HG02763 (cell line): ENCODE data around the gene PNMA6E.
"Not testable (repeated sequence)": the region's sequence is repeated elsewhere in the genome, so short reads cannot be mapped to it uniquely, and the experiment has no call there.

Experiments used
- ATAC-seq: cut with Tn5 transposase; IDR thresholded peaks from one replicate; pipeline ENCODE4 v1.9.1; 2021; ENCODE audit warnings: mild to moderate bottlenecking, moderate library complexity; ENCODE audit not compliant: unreplicated experiment

Gene PNMA6E

DNA sequence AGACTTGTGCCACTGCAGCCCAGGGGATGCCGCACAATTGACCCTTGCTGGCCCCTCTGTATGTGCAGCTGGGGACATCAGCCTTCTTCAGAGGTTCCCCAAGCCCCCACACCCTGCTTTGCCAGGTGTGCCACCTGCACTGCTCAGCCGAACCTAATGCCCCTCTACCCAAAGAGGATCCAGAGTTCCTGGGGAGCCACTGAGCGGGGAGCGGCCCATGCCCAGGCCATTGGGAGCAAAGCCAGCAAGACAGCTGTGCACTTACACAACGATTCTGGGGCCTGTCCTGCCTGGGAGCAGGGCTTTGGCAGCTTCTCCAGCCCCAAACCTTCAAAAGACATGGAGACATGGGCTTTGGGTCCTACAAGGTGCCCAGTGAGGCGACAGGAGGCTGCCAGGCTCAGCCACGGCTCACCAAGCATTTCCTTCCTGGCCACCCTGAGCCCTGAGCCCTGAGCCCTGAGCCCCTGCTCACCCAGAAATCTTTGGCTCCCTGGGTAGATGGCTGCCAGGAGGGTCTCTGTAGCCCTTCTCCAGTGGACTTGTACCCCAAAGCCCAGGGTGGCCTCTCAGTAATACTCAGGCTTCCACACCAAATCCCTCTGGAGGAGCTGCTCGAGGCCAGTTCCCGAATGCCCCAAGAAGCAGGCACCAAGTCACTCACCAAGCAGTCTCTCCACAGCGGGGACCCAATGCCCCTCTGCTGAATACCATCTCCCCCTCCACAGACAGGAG, 13.0 kb downstream of the PNMA6E start:
- no peak for ATAC-seq

DNA sequence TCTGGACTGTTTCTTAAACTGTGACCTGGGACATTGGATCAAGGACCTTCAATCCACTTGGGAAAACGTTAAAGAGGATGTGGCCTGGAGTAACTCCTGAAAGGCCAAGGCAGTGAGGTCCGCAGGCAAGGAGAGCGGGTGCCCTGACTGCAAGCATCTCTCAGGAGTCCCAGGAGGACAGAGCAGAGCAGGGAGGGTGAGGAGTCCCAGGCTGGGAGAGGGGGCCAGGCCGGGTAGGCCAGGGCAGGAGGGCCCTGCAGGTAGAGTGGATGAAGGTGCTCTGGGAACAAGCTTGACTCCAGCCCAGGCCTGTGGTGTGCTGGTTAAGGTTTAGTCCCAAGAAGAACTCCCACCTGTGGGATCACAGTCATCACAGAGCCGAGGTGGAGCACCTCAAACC, 13.8 kb downstream of the PNMA6E start:
- ATAC-seq: no peak

DNA sequence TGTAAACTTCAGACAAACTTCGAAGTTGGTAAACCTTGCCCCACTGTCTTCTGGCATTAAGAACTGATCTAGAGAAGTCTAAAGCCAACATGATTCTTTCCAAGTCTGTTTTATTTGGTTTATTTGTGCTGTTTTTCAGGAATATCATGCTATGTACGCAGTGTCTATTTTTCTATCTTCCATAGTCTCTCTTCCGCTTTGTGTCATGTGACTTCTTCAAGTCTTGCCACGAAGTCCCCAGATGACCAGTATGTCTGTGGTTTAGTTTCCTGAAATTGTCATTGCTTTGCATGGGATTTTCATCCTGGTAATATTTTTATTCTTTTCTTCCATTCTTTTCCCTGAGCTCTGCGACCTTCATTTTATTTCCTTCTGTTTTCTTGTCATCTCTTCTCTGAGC, 15.1 kb downstream of the PNMA6E start:
- no peak for ATAC-seq

DNA sequence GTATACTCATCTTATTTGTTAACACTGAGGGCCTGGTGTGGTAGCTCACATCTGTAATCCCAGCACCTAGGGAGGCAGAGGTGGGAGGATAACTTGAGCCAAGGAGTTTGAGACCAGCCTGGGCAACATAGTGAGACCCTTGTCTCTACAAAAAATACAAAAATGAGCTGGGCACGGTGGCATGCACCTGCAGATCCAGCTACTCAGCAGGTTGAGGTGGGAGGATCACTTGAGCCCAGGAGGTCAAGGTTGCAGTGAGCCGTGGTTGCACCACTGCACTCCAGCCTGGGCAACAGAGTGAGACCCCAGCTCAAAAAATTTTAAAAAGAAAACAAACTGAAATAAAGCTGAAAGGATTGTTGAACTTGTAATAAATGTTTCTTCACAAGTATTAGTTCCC, 16.2 kb downstream of the PNMA6E start:
- not testable (repeated sequence) for ATAC-seq

- no peak for ATAC-seq
Observed at GRCh38 chrX:153384390-153384789, 16.8 kb downstream of the PNMA6E start.

- ATAC-seq: no peak
Observed at GRCh38 chrX:153382563-153383482, 18.3 kb downstream of the PNMA6E start.

GRCh38 chrX:153381684-153382532, 19.2 kb downstream of the PNMA6E start:
- no peak for ATAC-seq

- no peak for ATAC-seq
Observed at GRCh38 chrX:153380691-153381090, 20.5 kb downstream of the PNMA6E start.

GRCh38 chrX:153379971-153380581, 21.1 kb downstream of the PNMA6E start:
- no peak for ATAC-seq

GRCh38 chrX:153379508-153379907, 21.6 kb downstream of the PNMA6E start:
- no peak for ATAC-seq

GRCh38 chrX:153378607-153379006, 22.5 kb downstream of the PNMA6E start:
- no peak for ATAC-seq

DNA sequence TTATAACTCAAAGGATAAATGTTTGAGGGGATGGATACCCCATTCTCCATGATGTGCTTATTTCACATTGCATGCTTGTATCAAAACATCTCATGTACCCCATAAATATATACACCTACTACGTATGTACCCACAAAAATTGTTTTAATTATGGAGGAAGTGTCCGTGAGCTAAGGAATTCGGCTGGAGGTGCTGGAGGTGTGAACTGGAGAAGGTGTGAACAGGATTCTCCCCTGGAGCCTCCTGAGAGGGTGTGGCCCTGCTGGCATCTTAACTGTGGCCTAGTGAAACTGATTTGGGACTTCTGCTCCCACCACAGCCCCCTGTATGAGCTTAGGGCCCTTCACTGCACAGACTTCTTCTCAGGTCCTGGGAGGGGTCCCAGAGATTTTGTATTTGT, 23.4 kb downstream of the PNMA6E start:
- no peak for ATAC-seq

DNA sequence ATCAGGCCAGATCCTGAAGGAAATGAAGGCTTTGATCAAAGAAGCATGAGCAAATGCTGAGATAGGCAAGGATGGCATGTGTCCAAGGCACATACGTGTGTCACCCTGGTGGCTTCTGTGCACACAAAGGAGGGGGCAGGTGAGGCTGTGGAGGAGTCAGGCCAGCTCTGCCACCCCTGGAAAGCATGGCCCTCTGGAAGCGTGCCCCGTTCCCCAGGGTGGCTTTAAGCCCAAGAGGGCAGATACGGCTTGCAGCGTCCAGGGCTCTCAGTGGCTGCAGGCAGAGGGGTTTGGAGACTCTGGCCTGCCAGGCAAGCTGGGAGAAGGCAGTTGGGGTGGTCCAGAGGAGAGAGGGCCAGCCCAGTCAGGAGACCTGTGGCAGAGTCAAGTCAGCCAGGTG, 25.6 kb downstream of the PNMA6E start:
- no peak for ATAC-seq

DNA sequence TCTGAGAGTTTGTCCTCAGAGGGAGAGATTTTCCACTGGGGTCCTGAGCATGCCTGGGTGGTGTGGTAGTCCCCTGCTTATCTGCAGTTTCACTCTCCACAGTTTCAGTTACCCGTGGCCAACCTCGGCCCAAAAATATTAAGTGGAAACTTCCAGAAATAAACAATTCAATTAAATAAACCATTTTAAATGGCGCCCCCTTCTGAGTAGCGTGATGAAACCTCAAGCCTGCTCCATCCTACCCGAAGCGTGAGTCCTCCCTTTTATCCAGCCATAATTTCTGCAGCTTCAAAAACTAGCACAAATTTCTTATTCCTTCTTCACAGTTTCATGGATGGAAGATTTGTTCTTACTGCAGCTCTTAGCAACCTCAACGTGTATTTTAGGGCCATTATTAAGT, 26.7 kb downstream of the PNMA6E start:
- no peak for ATAC-seq

GRCh38 chrX:153372949-153373348, 28.2 kb downstream of the PNMA6E start:
- no peak for ATAC-seq

- ATAC-seq: no peak
Observed at GRCh38 chrX:153371256-153371655, 29.9 kb downstream of the PNMA6E start.

GRCh38 chrX:153370293-153371055, 30.7 kb downstream of the PNMA6E start:
- ATAC-seq: no peak

GRCh38 chrX:153366878-153367538, 34.1 kb downstream of the PNMA6E start:
- no peak for ATAC-seq

GRCh38 chrX:153366119-153366518, 35.0 kb downstream of the PNMA6E start:
- ATAC-seq: no peak
